ENCODE data around the gene PGGHG.

The PGGHG gene

GRCh38 chr11:295351-296170 lies 6.6 kb downstream of the PGGHG start:
- Histone ChIP-seq H3K9me3 (ENCODE audit: control insufficient read depth, insufficient read depth, low read depth, low read length) (no peaks in the 10 kb centered on the region), H3K36me3 (ENCODE audit: control insufficient read depth, insufficient read depth, low read length) (peaks cover 31% of the 10 kb centered on the region), H3K4me1 (ENCODE audit: control insufficient read depth, insufficient read depth, low read length) (peaks cover 30% of the 10 kb centered on the region), H3K27me3 (ENCODE audit: control insufficient read depth, insufficient read depth, low read length) (no peaks in the 10 kb centered on the region), H3K9ac (ENCODE audit: low read length) (no peak overlapping the region), H3K27ac (ENCODE audit: low read depth, low read length) (no peak overlapping the region), H3K4me3 (ENCODE audit: low read depth, low read length) (no peak overlapping the region)

- H3K4me3 ChIP-seq (ENCODE audit: low read depth, low read length): no peak overlapping the region
- peaks cover 31% of the 10 kb centered on the region for H3K36me3 ChIP-seq (ENCODE audit: control insufficient read depth, insufficient read depth, low read length)
- H3K9ac ChIP-seq (ENCODE audit: low read length): no peak overlapping the region
- no peaks in the 10 kb centered on the region for H3K9me3 ChIP-seq (ENCODE audit: control insufficient read depth, insufficient read depth, low read depth, low read length)
- H3K27ac ChIP-seq (ENCODE audit: low read depth, low read length): no peak overlapping the region
- no peaks in the 10 kb centered on the region for H3K27me3 ChIP-seq (ENCODE audit: control insufficient read depth, insufficient read depth, low read length)
- peaks cover 28% of the 10 kb centered on the region for H3K4me1 ChIP-seq (ENCODE audit: control insufficient read depth, insufficient read depth, low read length)
These were observed 7.5 kb downstream of the PGGHG start for GRCh38 chr11:296171-297050.

DNA sequence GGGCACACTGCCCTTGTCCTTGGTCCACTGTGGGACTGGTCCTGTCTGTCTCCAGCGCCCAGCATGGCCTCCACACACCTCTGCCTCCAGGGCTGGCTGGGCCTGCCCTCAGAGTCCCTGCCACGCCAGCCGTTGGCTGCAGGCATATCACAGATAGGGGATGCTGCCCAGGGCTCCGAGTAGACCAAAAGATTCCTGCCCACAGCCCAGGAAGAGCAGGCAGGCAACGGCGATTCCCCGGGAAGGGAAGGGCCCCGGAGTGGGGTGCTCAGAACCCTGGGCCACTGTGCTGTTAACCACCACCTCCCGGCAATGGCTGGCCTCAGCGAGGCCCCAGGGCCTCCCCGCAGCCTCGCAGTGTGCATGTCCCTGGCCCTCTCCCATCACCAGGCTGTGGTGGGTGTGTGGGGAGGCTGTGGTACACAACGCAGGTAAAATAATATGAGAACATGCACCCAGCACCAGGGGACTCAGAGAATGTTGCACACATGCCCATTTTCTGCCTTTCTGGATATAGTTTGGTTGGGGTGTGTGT lies 8.2 kb downstream of the PGGHG start:
- H3K27ac ChIP-seq (ENCODE audit: low read depth, low read length): no peak overlapping the region
- H3K4me1 ChIP-seq (ENCODE audit: control insufficient read depth, insufficient read depth, low read length): peaks cover 24% of the 10 kb centered on the region
- H3K9me3 ChIP-seq (ENCODE audit: control insufficient read depth, insufficient read depth, low read depth, low read length): no peaks in the 10 kb centered on the region
- no peaks in the 10 kb centered on the region for H3K27me3 ChIP-seq (ENCODE audit: control insufficient read depth, insufficient read depth, low read length)
- no peak overlapping the region for H3K4me3 ChIP-seq (ENCODE audit: low read depth, low read length)
- H3K36me3 ChIP-seq (ENCODE audit: control insufficient read depth, insufficient read depth, low read length): peaks cover 31% of the 10 kb centered on the region
- no peak overlapping the region for H3K9ac ChIP-seq (ENCODE audit: low read length)

DNA sequence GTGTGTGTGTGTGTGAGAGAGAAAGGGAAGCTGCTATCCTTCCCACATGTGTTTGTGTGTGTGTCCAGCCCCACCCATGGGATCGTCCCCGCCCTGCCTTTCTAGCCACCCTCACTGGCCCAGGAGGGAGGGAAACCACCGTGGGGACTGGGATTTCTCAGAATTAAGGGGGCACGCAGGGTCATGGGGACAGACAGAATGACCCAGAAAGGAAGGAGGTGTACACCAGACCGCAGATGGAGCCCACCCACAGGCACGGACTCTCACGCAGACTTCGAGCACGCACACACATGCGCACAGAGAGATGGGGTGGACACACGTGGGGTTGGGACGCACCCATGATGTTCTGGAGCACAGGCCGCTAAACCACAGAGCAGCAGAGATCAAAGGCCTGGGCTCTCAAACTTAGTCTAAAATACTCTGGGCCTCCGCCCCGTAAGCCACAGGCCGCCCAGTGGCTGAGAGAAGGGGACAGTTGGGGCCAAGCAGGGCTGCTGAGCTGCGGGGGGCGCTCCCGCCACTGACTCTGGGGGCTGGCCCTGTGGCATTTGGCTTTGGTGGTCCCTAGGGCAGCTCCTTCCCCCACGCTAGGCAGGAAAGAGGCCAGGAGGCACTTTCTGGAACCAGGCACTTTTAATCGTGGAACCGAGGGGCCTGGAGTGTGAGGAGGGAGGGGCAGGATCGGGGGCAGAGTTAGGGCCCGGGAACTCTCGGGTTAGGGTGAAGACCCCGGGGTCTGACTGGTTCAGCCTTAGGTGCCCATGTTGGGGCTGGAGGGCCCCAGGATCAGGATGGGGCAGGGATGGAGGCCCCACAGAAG lies 8.9 kb downstream of the PGGHG start:
- Histone ChIP-seq H3K9ac (ENCODE audit: low read length) (no peak overlapping the region), H3K36me3 (ENCODE audit: control insufficient read depth, insufficient read depth, low read length) (peaks cover 26% of the 10 kb centered on the region), H3K4me3 (ENCODE audit: low read depth, low read length) (no peak overlapping the region), H3K27me3 (ENCODE audit: control insufficient read depth, insufficient read depth, low read length) (no peaks in the 10 kb centered on the region), H3K4me1 (ENCODE audit: control insufficient read depth, insufficient read depth, low read length) (peaks cover 24% of the 10 kb centered on the region), H3K27ac (ENCODE audit: low read depth, low read length) (peak overlapping the region; percentile 18; the same call in 1 of the 2 replicates), H3K9me3 (ENCODE audit: control insufficient read depth, insufficient read depth, low read depth, low read length) (no peaks in the 10 kb centered on the region)

DNA sequence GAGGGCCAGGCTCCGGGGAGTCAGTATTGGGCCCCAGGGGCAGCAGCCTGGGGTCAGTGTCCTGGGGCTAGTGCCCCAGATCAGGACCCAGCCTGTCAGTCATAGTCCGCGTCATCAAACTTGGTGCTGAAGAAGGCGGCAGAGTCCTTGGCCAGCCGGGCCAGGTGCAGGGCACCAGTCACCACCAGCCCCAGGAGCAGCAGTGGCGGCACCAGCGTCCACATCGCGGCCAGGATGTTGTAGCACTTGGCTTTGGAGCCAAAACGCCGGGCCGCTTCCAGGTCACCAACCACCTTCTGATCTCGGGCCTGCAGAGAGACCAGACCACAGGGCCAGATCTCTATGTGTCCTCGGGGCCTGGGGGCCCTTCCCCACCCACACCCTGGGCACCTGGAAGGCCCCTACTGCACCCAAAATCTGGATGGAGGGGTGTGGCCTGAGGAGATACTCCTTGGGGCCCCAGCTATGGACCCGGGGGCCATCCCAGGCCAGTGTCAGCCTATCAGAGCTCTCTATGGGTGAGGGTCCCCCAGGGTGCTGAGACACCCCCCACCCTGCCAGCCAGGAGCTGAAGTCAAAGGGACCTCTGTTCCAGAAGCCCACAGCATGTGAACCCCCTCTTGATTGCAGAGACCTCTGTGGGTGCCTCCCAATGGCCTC lies 9.6 kb downstream of the PGGHG start:
- Histone ChIP-seq H3K4me3 (ENCODE audit: low read depth, low read length) (no peak overlapping the region), H3K4me1 (ENCODE audit: control insufficient read depth, insufficient read depth, low read length) (peaks cover 24% of the 10 kb centered on the region), H3K27me3 (ENCODE audit: control insufficient read depth, insufficient read depth, low read length) (no peaks in the 10 kb centered on the region), H3K9me3 (ENCODE audit: control insufficient read depth, insufficient read depth, low read depth, low read length) (no peaks in the 10 kb centered on the region), H3K9ac (ENCODE audit: low read length) (no peak overlapping the region), H3K36me3 (ENCODE audit: control insufficient read depth, insufficient read depth, low read length) (peaks cover 19% of the 10 kb centered on the region), H3K27ac (ENCODE audit: low read depth, low read length) (peak overlapping the region; percentile 18; the same call in 1 of the 2 replicates)

DNA sequence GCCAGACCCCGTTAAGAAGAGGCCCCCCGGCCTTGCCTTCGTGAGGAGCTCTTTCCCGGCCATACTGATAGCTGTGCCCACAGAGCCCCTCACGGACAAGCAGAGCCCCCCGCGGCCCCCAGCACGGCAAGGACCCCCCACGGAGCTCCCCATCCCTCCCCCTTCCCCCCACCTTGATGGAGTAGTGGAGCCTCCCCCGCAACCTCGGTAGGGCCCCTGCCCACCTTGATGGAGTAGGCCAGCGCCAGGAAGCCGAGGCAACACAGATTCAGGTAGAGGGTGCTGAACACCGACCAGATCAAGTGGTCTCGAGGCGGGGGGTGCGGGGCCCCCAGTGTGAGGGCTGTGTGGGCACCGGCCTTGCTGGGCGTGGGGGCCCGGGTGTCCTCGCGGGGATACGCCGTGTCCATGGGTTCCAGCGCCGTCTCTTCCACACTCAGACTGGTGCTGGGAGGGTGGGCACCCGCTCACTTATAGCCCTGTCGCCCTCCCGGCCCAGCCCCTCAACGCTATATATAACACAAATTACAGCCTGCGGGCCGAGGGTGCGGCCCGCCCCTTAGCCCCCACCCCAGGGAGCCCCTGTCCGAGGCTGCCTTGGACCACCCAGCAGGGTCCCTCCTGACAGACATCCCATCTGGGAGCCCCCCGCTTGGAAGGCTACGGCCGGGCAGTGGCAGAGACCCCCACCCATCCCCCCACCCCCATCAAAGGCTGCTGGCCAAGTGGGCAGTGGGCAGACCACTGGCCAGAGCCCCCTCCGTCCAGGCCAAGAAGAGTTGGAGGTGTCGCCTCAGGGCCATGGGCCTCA lies 10.4 kb downstream of the PGGHG start, which contains the start of gene IFITM5:
Gene IFITM5 (minus strand): TSS at position 446 of the 811 bp plus-strand sequence. CDS start 36 bp downstream, at position 410.
- Histone ChIP-seq H3K27ac (ENCODE audit: low read depth, low read length) (peak within 1 kb of the TSS; percentile 18; the same call in 1 of the 2 replicates), H3K36me3 (ENCODE audit: control insufficient read depth, insufficient read depth, low read length) (peaks cover 11% of the 10 kb centered on the region), H3K27me3 (ENCODE audit: control insufficient read depth, insufficient read depth, low read length) (no peaks in the 10 kb centered on the region), H3K4me3 (ENCODE audit: low read depth, low read length) (no peak within 1 kb of the TSS), H3K9me3 (ENCODE audit: control insufficient read depth, insufficient read depth, low read depth, low read length) (no peaks in the 10 kb centered on the region), H3K4me1 (ENCODE audit: control insufficient read depth, insufficient read depth, low read length) (peaks cover 26% of the 10 kb centered on the region), H3K9ac (ENCODE audit: low read length) (no peak within 1 kb of the TSS)

DNA sequence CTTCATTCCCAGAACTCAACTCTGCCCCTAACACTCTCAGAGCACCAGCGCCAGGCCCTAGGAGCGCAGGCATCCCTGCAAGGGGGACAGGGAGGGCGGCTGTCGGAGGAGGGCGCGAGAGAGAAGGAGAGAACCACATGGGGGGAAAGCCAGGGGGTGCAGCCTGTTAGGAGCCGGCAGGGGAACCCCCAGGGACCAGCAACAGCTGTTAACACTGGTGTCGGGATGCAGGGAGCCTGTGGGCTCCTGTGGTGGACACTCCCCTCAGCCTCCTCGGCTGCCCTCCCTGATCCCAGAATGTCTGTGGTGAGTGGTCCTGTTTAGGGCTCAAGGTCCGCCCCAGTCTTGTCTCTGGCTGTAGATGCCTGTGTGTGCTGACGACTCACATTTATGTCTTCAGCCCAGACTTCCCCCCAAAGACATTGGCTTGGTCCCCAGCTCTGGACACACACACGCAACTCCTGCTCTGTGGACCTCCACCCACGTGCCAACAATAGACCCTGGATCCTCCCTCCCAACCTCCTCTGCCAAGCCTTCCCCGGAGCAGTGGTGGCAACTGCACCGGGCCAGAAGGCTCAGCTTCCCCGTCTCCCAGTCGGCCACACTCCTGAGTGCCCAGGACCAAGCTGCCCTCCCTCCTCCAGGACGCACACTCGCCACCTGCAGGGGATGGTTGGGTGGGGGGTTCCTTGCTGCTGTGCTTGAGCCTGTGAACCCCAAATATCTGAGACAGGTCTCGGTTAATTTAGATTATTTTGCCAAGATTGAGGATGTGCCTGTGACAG lies 11.2 kb downstream of the PGGHG start:
- Histone ChIP-seq H3K27me3 (ENCODE audit: control insufficient read depth, insufficient read depth, low read length) (no peaks in the 10 kb centered on the region), H3K4me1 (ENCODE audit: control insufficient read depth, insufficient read depth, low read length) (peaks cover 30% of the 10 kb centered on the region), H3K9ac (ENCODE audit: low read length) (no peak overlapping the region), H3K4me3 (ENCODE audit: low read depth, low read length) (no peak overlapping the region), H3K36me3 (ENCODE audit: control insufficient read depth, insufficient read depth, low read length) (0 out of 2 replicates have a peak, but pooled peaks cover 5% of the 10 kb centered on the region), H3K27ac (ENCODE audit: low read depth, low read length) (no peak overlapping the region), H3K9me3 (ENCODE audit: control insufficient read depth, insufficient read depth, low read depth, low read length) (no peaks in the 10 kb centered on the region)

GRCh38 chr11:303363-303762 lies 14.4 kb downstream of the PGGHG start:
- no peaks in the 10 kb centered on the region for H3K9me3 ChIP-seq (ENCODE audit: control insufficient read depth, insufficient read depth, low read depth, low read length)
- H3K27me3 ChIP-seq (ENCODE audit: control insufficient read depth, insufficient read depth, low read length): no peaks in the 10 kb centered on the region
- H3K9ac ChIP-seq (ENCODE audit: low read length): no peak overlapping the region
- H3K36me3 ChIP-seq (ENCODE audit: control insufficient read depth, insufficient read depth, low read length): no peaks in the 10 kb centered on the region
- H3K4me3 ChIP-seq (ENCODE audit: low read depth, low read length): no peak overlapping the region
- H3K4me1 ChIP-seq (ENCODE audit: control insufficient read depth, insufficient read depth, low read length): peaks cover 51% of the 10 kb centered on the region
- H3K27ac ChIP-seq (ENCODE audit: low read depth, low read length): no peak overlapping the region

GRCh38 chr11:304061-304506 lies 15.2 kb downstream of the PGGHG start:
- H3K27me3 ChIP-seq (ENCODE audit: control insufficient read depth, insufficient read depth, low read length): no peaks in the 10 kb centered on the region

More at GRCh38 chr11:304061-304506, 15.2 kb downstream of the PGGHG start:
- peak overlapping the region; percentile 17; the same call in 1 of the 2 replicates for H3K27ac ChIP-seq (ENCODE audit: low read depth, low read length)
- H3K36me3 ChIP-seq (ENCODE audit: control insufficient read depth, insufficient read depth, low read length): no peaks in the 10 kb centered on the region
- no peaks in the 10 kb centered on the region for H3K9me3 ChIP-seq (ENCODE audit: control insufficient read depth, insufficient read depth, low read depth, low read length)
- no peak overlapping the region for H3K9ac ChIP-seq (ENCODE audit: low read length)
- peaks cover 53% of the 10 kb centered on the region for H3K4me1 ChIP-seq (ENCODE audit: control insufficient read depth, insufficient read depth, low read length)
- H3K4me3 ChIP-seq (ENCODE audit: low read depth, low read length): no peak overlapping the region

Measured in HUES6 (cell line).